ENCODE measurements around the gene NHEJ1.
A peak's percentile ranks its signal among the peaks of the same experiment; 100 is the strongest.

Gene NHEJ1

DNA sequence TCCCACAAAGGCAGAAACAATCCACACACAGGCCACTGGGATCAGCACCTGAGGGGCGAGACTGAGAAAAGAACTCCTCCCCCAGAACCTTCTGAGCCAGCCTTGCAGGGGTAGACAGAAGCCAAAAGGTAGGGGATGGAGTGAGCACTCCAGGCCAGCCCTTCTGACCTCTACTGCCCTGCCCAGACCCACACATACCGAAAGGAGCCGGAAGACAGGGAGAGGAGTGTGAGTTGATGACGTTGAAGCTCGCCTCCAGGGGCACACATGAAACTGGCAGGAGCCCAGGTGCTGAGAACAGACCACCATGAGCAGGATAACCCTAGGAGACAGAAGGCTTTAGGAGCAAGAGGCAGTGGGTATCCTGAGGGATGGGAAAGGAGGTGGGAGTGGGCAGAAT, 7.4 kb upstream of the NHEJ1 start:
- DNase-seq (ENCODE audit: low spot score), result no peak

- no peak for DNase-seq (ENCODE audit: low spot score)
Observed at GRCh38 chr2:219165058-219165911, 4.7 kb upstream of the NHEJ1 start.

DNA sequence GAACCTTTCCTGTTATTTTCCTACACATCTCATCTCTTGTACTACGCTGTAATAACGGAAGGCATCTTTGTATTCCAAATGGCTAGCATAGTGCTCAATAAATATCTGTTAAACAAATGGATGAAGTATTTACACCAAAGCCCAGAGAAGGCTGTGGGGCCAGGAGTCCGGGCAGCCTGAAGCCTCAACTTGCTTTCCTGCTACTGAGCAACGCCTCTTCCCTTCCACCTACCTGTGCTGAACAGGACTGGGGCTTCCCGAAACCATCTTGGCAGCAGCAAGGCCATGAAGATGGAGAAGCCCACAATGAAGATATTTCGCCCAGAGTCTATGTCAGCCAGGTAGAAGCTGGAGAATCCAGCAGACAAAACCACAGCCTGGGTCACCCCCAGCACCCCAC, 2.5 kb upstream of the NHEJ1 start:
- no peak for DNase-seq (ENCODE audit: low spot score)

GRCh38 chr2:219161097-219161496, 482 bp upstream of the NHEJ1 start:
- DNase-seq (ENCODE audit: low spot score), result no peak

GRCh38 chr2:219159771-219160185, 837 bp downstream of the NHEJ1 start:
- DNase-seq (ENCODE audit: low spot score), result no peak

DNA sequence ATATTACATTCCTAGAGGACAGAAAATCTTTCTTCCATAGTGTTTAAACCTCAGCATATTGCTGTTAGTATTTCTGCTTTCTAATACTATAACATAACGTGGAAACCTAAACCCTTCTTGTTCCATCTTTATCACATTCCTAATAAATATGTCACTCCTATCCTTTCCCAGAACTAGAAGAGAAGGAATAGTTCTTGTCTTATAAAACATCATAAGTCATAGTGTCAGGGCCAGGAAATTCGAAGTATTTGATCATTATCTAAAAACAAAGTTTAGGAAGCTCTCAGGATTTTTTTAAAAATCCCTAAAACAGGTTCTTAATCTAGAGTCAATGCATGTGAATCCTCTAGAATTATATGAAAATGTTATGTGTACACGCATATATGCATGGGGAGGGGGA, 2.0 kb downstream of the NHEJ1 start:
- DNase-seq (ENCODE audit: low spot score), result no peak

GRCh38 chr2:219158025-219158424, 2.6 kb downstream of the NHEJ1 start:
- no peak for DNase-seq (ENCODE audit: low spot score)

DNA sequence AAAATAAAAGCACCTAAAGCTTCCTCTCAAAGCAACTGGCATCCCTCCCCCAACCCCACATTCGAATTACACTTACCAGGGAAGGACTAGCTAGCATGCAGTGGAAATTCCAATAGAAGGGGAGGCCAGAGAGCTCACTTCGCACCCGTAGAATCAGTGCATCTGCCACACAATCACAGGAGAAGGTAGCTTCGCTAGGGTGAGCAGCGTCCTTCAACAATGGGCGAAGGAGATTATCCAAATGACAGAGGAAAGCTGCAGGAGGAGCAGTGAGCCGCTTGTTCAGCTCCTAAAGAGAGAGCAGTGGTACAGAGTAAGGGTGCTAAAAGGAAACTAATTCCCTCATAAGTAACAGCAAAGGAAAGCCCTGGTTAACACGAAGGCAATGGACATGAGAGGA, 3.2 kb downstream of the NHEJ1 start:
- DNase-seq (ENCODE audit: low spot score), result no peak

DNA sequence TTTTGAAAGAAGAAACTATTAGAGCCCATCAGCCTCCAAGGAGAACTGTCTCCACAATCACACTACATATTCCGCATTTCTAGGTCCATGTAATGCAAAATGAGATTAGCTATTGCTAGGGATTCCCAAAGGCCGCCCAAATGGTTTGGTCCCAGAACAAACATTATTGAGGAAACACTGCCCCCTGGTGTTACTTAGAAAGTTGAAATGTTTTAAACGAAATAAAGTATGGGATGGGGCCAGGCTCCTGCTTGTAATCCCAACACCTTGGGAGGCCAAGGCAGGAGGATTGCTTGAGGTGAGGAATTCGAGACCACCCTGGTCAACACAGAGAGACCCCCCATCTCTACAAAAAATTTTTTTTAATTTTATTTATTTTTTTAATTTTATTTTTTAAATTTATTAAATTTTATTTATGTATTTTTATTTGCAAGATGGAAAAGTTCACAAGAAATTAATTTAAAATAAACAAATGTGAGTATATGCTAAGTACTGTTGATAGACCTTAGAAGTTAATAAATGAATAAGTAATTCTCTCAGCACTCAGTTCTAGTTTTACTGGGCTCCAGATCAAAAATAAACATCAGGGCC, 5.5 kb downstream of the NHEJ1 start:
- peak; percentile 85 for DNase-seq (ENCODE audit: low spot score)

DNA sequence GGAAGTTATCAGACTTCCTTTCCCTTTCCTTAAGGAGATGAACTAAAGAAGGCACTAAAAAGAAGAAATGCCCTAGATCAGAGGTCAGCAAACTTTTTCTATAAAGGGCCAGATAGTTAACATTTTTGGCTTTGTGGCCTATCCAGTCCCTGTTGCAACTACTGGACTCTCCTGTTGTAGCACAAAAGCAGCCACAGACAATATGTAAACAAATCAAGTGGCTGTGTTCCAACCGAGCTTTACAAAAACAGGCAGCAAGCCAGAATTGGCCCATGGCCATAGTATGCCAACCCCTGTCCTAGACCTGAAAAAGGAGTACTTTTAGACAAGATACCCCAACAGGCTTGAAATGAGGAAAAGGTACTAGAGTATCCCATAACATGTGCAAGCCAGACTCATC, 10.9 kb downstream of the NHEJ1 start:
- DNase-seq (ENCODE audit: low spot score), result no peak

DNA sequence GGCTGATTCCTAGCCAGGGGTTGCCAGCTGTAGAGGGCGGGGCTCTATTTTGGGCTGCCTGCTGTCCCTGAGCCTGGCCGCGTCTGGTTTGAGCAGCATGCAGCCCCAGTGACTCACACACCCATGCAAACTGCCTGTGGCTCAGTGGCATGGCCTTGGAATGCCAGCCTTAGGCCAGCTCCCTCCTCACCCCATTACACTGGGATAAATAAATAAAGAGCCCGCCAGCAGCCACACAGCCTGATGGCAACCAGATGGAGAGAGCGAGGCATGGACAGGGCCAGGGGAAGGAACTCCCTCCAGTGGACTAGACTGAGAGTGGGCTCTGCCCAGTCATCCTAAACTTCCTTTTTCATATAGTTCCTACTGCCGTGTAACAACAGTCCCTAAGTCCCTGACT, 18.3 kb downstream of the NHEJ1 start:
- DNase-seq (ENCODE audit: low spot score), result no peak

GRCh38 chr2:219140722-219141121, 19.9 kb downstream of the NHEJ1 start:
- DNase-seq (ENCODE audit: low spot score), result no peak

DNA sequence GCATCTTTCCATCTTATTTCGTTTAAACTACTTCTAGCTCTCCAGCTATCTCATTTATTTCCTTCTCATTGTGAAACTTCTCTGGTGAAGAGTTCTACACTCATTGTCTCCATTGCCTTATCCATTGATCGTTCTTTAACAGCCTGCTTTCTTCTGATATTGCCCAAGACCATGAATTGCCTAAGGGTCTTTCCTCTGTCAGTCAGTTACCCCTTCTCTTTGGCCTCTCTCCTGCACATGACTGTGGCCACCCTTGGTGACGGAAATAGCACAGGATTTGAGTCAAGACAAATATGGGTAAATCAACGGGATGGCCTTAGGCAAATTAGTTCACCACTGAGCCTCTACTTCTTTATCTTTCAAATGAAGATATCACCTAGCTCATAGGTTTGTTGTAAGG, 26.6 kb downstream of the NHEJ1 start:
- DNase-seq (ENCODE audit: low spot score), result no peak

GRCh38 chr2:219131744-219132143, 28.9 kb downstream of the NHEJ1 start:
- DNase-seq (ENCODE audit: low spot score), result no peak

GRCh38 chr2:219131327-219131726, 29.3 kb downstream of the NHEJ1 start:
- DNase-seq (ENCODE audit: low spot score), result no peak

DNA sequence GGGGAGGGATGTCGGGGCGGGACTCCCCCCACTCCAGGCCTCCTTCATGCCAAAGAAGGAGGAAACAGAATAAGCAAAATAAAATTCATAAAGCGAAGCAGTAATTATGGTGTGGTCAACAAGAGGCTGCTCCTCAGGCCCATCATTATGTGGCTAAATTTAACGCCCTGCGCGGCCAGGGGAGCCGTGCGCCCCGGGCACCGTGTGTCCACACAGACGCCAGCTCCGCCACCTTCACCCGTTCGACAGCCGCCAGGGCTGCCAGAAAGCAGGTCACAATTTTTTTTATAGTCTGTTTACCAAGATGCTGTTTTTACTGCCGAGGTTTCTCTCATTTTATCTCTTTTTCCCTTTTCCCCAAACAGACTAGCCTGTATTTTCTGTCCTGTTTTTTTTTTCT, 31.0 kb downstream of the NHEJ1 start:
- no peak for DNase-seq (ENCODE audit: low spot score)

- DNase-seq (ENCODE audit: low spot score), result no peak
Observed at GRCh38 chr2:219128396-219128795, 32.2 kb downstream of the NHEJ1 start.

- no peak for DNase-seq (ENCODE audit: low spot score)
Observed at GRCh38 chr2:219127037-219127635, 33.5 kb downstream of the NHEJ1 start.

DNA sequence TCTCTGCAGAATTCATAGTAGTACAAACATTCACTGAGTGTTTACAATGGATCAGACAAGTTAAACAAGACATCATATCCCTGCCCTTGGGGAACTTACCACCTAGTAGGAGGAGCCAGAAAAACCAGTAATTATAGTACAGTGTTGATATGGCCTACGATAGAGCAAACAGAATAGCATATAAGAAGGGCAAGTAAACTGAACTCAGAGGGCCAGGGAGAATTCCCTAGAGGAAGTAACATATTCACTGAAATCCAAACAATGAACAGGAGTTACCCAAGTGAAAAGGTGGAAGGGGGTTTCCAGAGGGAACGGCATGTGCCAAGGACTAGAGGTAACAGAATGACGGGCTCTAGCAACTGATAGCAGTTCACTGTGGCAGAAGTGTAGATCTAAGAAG, 34.1 kb downstream of the NHEJ1 start:
- DNase-seq (ENCODE audit: low spot score), result no peak

DNA sequence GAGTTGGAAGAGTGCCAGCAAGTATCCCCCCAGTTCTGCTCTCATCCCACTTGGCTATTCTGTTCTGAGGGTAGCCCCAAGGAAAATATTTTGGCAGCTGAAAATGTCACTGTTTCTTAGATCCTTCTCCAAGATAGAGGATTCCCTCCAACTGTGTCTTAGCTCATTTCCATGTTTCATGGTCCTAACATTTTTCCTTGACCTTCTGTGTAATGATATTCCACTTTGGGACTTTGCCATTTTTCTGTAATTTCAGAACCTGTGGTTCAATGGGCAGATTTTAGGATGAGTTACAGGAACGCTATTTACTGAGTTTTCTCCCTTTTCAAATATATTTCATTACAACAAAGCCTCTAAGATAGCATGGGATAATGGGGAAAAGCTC, 34.7 kb downstream of the NHEJ1 start:
- no peak for DNase-seq (ENCODE audit: low spot score)

DNA sequence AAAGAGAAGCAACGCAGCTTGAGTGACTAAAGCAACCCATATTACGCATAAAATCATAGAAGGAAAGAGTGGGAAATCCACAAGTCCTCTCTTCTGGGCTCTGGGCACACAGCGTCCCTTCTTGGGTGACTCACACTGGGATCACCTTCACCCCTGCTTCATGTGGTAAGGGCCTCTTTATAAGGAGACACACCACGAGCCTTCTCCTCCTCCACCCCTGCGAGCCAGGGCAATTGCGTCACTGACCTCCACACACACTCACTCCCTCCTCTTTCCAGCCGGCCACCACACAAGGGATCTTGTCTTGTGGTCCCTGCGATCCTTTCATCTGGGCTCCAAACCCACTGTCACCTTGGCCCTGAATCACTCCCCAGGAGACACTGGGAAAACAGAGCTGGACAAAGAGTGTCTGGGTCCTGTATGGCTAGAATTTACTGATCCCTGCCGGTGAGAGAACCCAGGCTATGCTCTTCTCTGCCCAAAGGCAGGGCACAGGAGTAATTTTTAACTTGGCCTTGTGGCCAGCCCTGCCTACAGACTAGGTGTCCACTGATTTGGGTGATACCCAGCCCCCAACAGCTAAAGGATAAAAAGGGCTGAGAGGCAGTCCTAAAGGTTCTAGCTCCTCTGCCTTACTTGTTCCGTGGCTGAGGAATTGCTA, 35.3 kb downstream of the NHEJ1 start:
- no peak for DNase-seq (ENCODE audit: low spot score)

GRCh38 chr2:219124381-219125110, 36.1 kb downstream of the NHEJ1 start:
- DNase-seq (ENCODE audit: low spot score), result no peak
